Measurements from ENCODE around the gene TSPO.

The TSPO gene

DNA sequence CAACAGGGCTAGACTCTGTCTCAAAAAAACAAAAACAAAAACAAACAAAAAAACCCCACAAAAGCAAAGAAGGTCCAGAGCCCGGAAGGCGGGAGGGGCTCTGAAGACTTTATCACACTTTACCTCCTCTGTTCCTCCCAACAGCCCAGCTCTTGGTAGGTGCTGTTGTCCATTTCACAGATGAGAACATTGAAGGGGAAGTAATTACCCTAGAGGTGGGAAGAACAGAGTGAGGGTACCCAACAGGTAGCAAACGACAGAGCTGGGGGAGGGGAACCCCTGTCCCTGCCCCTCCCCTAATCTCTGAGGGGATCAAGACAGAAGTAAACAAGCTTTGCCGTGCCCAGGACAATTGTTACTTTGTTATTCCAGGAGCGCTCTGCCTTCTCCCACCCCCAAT lies 41.8 kb upstream of the TSPO start:
- Histone ChIP-seq H3K4me1 (ENCODE audit: low read length) (peaks cover 3% of the 10 kb centered on the region; the same call in 1 of the 2 replicates), H3K36me3 (replicated peaks; ENCODE audit: insufficient read depth, low read length) (no peaks in the 10 kb centered on the region), H3K79me2 (ENCODE audit: low read length) (no peaks in the 10 kb centered on the region), H3K4me2 (ENCODE audit: low read depth, low read length) (no peak overlapping the region), H3F3A (ENCODE audit: insufficient read depth, low read length) (no peaks in the 10 kb centered on the region; the same call in 1 of the 2 replicates), H3K27me3 (replicated peaks; ENCODE audit: insufficient read depth, low read length) (peaks cover 17% of the 10 kb centered on the region; the same call in 1 of the 2 replicates), H4K20me1 (ENCODE audit: insufficient read depth, low read length) (no peaks in the 10 kb centered on the region), H3K9me2 (replicated peaks; ENCODE audit: insufficient read depth, low read length) (no peaks in the 10 kb centered on the region), H3K9me3 (replicated peaks; ENCODE audit: insufficient read depth, low read length) (no peaks in the 10 kb centered on the region), H2AFZ (ENCODE audit: low read length) (no peak overlapping the region), H3K4me3 (ENCODE audit: low read length) (no peak overlapping the region), H3K9ac (ENCODE audit: low read length) (no peak overlapping the region), H3K27ac (ENCODE audit: low read length) (no peak overlapping the region)
- TF ChIP-seq, protein P1, sequence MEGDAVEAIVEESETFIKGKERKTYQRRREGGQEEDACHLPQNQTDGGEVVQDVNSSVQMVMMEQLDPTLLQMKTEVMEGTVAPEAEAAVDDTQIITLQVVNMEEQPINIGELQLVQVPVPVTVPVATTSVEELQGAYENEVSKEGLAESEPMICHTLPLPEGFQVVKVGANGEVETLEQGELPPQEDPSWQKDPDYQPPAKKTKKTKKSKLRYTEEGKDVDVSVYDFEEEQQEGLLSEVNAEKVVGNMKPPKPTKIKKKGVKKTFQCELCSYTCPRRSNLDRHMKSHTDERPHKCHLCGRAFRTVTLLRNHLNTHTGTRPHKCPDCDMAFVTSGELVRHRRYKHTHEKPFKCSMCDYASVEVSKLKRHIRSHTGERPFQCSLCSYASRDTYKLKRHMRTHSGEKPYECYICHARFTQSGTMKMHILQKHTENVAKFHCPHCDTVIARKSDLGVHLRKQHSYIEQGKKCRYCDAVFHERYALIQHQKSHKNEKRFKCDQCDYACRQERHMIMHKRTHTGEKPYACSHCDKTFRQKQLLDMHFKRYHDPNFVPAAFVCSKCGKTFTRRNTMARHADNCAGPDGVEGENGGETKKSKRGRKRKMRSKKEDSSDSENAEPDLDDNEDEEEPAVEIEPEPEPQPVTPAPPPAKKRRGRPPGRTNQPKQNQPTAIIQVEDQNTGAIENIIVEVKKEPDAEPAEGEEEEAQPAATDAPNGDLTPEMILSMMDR (IDR thresholded peaks at IDR 0.05; ENCODE audit: low read length), result no peak
- TF ChIP-seq EZH2phosphoT487 (IDR thresholded peaks at IDR 0.05; ENCODE audit: low read length) (no peak), EZH2 (optimal IDR thresholded peaks at IDR 0.05; ENCODE audit: low read depth, low read length) (no peak)
- DNase-seq, result no peak

DNA sequence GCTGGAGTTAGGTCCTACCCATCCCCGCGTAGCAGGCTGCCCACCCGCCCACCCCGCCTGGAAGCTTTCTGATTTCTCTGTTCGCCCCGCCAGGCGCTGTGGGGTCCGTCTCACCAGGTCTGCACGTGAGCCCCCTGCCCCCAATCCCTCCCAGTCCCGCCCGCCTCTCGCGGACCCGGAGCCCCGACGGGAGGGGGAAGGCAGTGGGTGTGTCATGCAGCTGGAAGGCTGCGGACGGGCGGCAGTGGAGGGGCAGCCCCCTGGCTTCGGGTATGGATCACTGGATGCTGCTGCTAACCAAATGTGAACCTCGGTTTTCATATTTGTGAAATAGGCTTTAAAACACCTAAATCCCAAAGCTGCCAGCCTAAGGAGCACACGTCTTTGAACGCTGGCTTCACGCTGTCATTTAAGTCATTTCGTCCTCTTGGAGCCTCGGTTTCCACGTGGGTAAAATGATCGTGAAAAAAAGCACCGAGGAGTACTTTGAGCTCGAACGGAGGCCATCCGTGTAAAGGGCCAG lies 41.4 kb upstream of the TSPO start:
- peaks cover 17% of the 10 kb centered on the region; the same call in 1 of the 2 replicates for H3K27me3 ChIP-seq (replicated peaks; ENCODE audit: insufficient read depth, low read length)

DNA sequence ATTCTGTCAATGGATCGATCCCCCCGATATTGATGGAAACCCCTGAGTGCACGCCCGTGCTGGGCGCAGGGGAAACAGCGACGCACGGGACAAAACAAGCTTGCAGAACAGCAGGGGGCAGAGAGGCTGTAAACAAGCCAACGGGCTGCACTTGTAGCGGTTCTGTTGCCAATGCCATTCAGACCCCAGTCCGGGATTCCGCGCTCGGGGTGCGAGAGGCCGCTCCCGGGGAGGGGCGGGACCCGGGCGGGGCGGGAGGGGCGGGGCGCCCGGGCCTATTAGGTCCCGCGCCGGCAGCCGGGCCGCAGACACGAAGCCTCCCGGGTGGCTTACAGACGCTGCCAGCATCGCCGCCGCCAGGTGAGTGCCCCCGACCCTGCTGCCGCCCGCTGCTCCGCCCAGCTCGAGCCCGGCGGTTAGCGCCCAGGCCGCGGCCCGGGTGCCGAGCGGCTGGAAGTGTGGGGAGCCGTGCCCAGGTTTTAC lies 40.9 kb upstream of the TSPO start, which contains the start of gene BIK:
TSS of gene BIK (plus strand) at position 307 of the 483 bp plus-strand sequence. CDS start 13,273 bp downstream, outside the sequence.
- no peaks in the 10 kb centered on the region for H3K79me2 ChIP-seq (ENCODE audit: low read length)
- peaks cover 3% of the 10 kb centered on the region; the same call in 1 of the 2 replicates for H3K4me1 ChIP-seq (ENCODE audit: low read length)
- H3K27me3 ChIP-seq (replicated peaks; ENCODE audit: insufficient read depth, low read length), result peaks cover 17% of the 10 kb centered on the region; the same call in 1 of the 2 replicates
- peak within 1 kb of the TSS; percentile 74 for H3K4me3 ChIP-seq (ENCODE audit: low read length)
- no peaks in the 10 kb centered on the region for H3K9me2 ChIP-seq (replicated peaks; ENCODE audit: insufficient read depth, low read length)
- no peaks in the 10 kb centered on the region for H3K36me3 ChIP-seq (replicated peaks; ENCODE audit: insufficient read depth, low read length)
- peak within 1 kb of the TSS; percentile 97 for H3K4me2 ChIP-seq (ENCODE audit: low read depth, low read length)
- H4K20me1 ChIP-seq (ENCODE audit: insufficient read depth, low read length), result no peaks in the 10 kb centered on the region
- H3F3A ChIP-seq (ENCODE audit: insufficient read depth, low read length), result no peaks in the 10 kb centered on the region
- DNase-seq, result peak; percentile 61
- peak within 1 kb of the TSS; percentile 86 for H2AFZ ChIP-seq (ENCODE audit: low read length)
- no peaks in the 10 kb centered on the region for H3K9me3 ChIP-seq (replicated peaks; ENCODE audit: insufficient read depth, low read length)
- no peak for TF ChIP-seq EZH2 (optimal IDR thresholded peaks at IDR 0.05; ENCODE audit: low read depth, low read length)
- TF ChIP-seq, protein P1 (IDR thresholded peaks at IDR 0.05; ENCODE audit: low read length), result peak; percentile 26
- H3K27ac ChIP-seq (ENCODE audit: low read length), result no peak within 1 kb of the TSS
- H3K9ac ChIP-seq (ENCODE audit: low read length), result peak within 1 kb of the TSS; percentile 52; the same call in 1 of the 2 replicates

More for the DNA sequence above, 41.4 kb upstream of the TSPO start:
- Histone ChIP-seq H3K9ac (ENCODE audit: low read length) (no peak overlapping the region), H3K9me2 (replicated peaks; ENCODE audit: insufficient read depth, low read length) (no peaks in the 10 kb centered on the region), H3K27ac (ENCODE audit: low read length) (no peak overlapping the region), H4K20me1 (ENCODE audit: insufficient read depth, low read length) (no peaks in the 10 kb centered on the region), H3K4me3 (ENCODE audit: low read length) (peak overlapping the region; percentile 31; the same call in 1 of the 2 replicates), H3K4me1 (ENCODE audit: low read length) (peaks cover 3% of the 10 kb centered on the region; the same call in 1 of the 2 replicates), H3K9me3 (replicated peaks; ENCODE audit: insufficient read depth, low read length) (no peaks in the 10 kb centered on the region), H3K36me3 (replicated peaks; ENCODE audit: insufficient read depth, low read length) (no peaks in the 10 kb centered on the region), H3K79me2 (ENCODE audit: low read length) (no peaks in the 10 kb centered on the region), H3F3A (ENCODE audit: insufficient read depth, low read length) (no peaks in the 10 kb centered on the region), H2AFZ (ENCODE audit: low read length) (peak overlapping the region; percentile 69), H3K4me2 (ENCODE audit: low read depth, low read length) (peak overlapping the region; percentile 73)
- DNase-seq, result no peak
- TF ChIP-seq, protein P1 (IDR thresholded peaks at IDR 0.05; ENCODE audit: low read length), result no peak
- TF ChIP-seq EZH2 (optimal IDR thresholded peaks at IDR 0.05; ENCODE audit: low read depth, low read length) (no peak), EZH2phosphoT487 (IDR thresholded peaks at IDR 0.05; ENCODE audit: low read length) (no peak)
